GM13977 (cell line): ENCODE results near the gene KCNJ6.

Experiments used
- DNase-seq: peaks from one replicate; pipeline ENCODE4 v3.0.0; 2012; ENCODE audit warnings: low spot score
- CTCF ChIP-seq: IDR thresholded peaks from 2 replicates; pipeline ENCODE4 v1.5.1; 2012; ENCODE audit warnings: mild to moderate bottlenecking, control low read depth; ENCODE audit not compliant: insufficient read depth; ENCODE audit errors: extremely low read depth, missing control alignments
- in situ Hi-C: fragments of 300-500 bp; cut with MboI; formaldehyde crosslinking; loops from one replicate; pipeline ENCODE4 v1.12.0; 2022; ENCODE audit warnings: low sequenced_read_pairs, low pct_unique_long_range_greater_than_20kb, mixed read lengths, inconsistent platforms; ENCODE audit not compliant: unreplicated experiment

The KCNJ6 gene

GRCh38 chr21:37871121-37871862, 45.0 kb downstream of the KCNJ6 start:
- in situ Hi-C loops, result no loop called here
- DNase-seq, result no peak
- no peak for TF ChIP-seq CTCF

- in situ Hi-C loops, result no loop called here
- no peak for DNase-seq
- no peak for TF ChIP-seq CTCF
Observed at GRCh38 chr21:37870221-37870620, 46.0 kb downstream of the KCNJ6 start.

GRCh38 chr21:37869661-37870060, 46.6 kb downstream of the KCNJ6 start:
- DNase-seq, result no peak
- in situ Hi-C loops, result no loop called here
- no peak for TF ChIP-seq CTCF

GRCh38 chr21:37868446-37869295, 47.6 kb downstream of the KCNJ6 start:
- in situ Hi-C loops, result no loop called here
- TF ChIP-seq CTCF, result no peak
- DNase-seq, result no peak

GRCh38 chr21:37866027-37866426, 50.2 kb downstream of the KCNJ6 start:
- DNase-seq, result no peak
- in situ Hi-C loops, result no loop called here
- no peak for TF ChIP-seq CTCF

- no peak for TF ChIP-seq CTCF
Observed at GRCh38 chr21:37865156-37865555, 51.1 kb downstream of the KCNJ6 start.

More at GRCh38 chr21:37865156-37865555, 51.1 kb downstream of the KCNJ6 start:
- in situ Hi-C loops, result no loop called here
- DNase-seq, result no peak
